GM18873 (cell line): ENCODE measurements around the gene PHAF1.
"Not testable (repeated sequence)": the region's sequence is repeated elsewhere in the genome, so short reads cannot be mapped to it uniquely, and the experiment has no call there.

Source experiments
- ATAC-seq: cut with Tn5 transposase; IDR thresholded peaks from one replicate; pipeline ENCODE4 v1.9.1; 2021; ENCODE audit warnings: mild to moderate bottlenecking, moderate library complexity, moderate number of reproducible peaks; ENCODE audit not compliant: unreplicated experiment, low FRiP score

The PHAF1 gene

GRCh38 chr16:67104061-67104460 lies 5.7 kb upstream of the PHAF1 start:
- ATAC-seq, result no peak

GRCh38 chr16:67104845-67105244 lies 4.9 kb upstream of the PHAF1 start:
- no peak for ATAC-seq

GRCh38 chr16:67105246-67105645 lies 4.5 kb upstream of the PHAF1 start:
- ATAC-seq, result no peak

GRCh38 chr16:67105881-67106280 lies 3.9 kb upstream of the PHAF1 start:
- ATAC-seq, result no peak

- no peak for ATAC-seq
Observed at GRCh38 chr16:67108489-67108888, 1.3 kb upstream of the PHAF1 start.

- no peak for ATAC-seq
Observed at GRCh38 chr16:67108931-67109406, 772 bp upstream of the PHAF1 start.

GRCh38 chr16:67111951-67112444 lies 2.3 kb downstream of the PHAF1 start:
- ATAC-seq, result no peak

- no peak for ATAC-seq
Observed at GRCh38 chr16:67112591-67113399, 3.1 kb downstream of the PHAF1 start.

GRCh38 chr16:67114793-67115192 lies 5.1 kb downstream of the PHAF1 start:
- no peak for ATAC-seq

GRCh38 chr16:67115639-67116038 lies 5.9 kb downstream of the PHAF1 start:
- no peak for ATAC-seq

- ATAC-seq, result no peak
Observed at GRCh38 chr16:67116388-67117311, 6.9 kb downstream of the PHAF1 start.

- ATAC-seq, result no peak
Observed at GRCh38 chr16:67117716-67118115, 8.0 kb downstream of the PHAF1 start.

GRCh38 chr16:67120025-67120424 lies 10.3 kb downstream of the PHAF1 start:
- no peak for ATAC-seq

GRCh38 chr16:67122799-67123198 lies 13.1 kb downstream of the PHAF1 start:
- ATAC-seq, result not testable (repeated sequence)

- ATAC-seq, result no peak
Observed at GRCh38 chr16:67128417-67128816, 18.7 kb downstream of the PHAF1 start.

- ATAC-seq, result no peak
Observed at GRCh38 chr16:67128887-67129286, 19.1 kb downstream of the PHAF1 start.

GRCh38 chr16:67129422-67129821 lies 19.7 kb downstream of the PHAF1 start:
- no peak for ATAC-seq

GRCh38 chr16:67137605-67138004 lies 27.9 kb downstream of the PHAF1 start:
- no peak for ATAC-seq

- no peak for ATAC-seq
Observed at GRCh38 chr16:67141391-67141790, 31.6 kb downstream of the PHAF1 start.

- ATAC-seq, result no peak
Observed at GRCh38 chr16:67142342-67142741, 32.6 kb downstream of the PHAF1 start.

GRCh38 chr16:67144943-67145342 lies 35.2 kb downstream of the PHAF1 start:
- no peak for ATAC-seq
